SH-SY5Y (cell line): Measurements from ENCODE around the gene SCNN1B.

Experiments
- GATA2 ChIP-seq: IDR thresholded peaks from 2 replicates; pipeline ENCODE4 v1.6.1; 2011; ENCODE audit warnings: mild to moderate bottlenecking, low read depth, low read length
- GATA3 ChIP-seq: IDR thresholded peaks from 2 replicates; pipeline ENCODE4 v1.6.1; 2011; ENCODE audit warnings: low read depth, mild to moderate bottlenecking, low read length, moderate library complexity

DNA sequence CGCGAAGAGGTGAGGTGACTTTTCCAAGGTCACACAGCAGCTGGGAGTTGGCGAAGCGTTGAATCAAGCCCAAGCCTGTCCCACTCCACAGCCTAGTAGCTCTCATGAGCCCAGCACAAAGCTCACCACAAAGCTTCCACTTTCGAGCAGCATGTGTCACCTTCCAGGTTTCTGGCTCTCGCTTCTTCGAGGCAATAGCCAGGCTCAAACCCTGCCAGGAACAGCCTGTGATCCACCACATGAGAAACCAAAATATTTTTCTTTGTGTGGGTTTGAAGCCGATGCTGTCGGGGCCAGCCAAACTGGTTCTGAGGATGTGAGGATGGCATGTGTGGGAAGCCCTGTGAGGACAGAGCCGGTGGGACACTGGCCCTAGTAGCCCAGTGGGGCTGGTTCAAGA is 82.8 kb downstream of the SCNN1B start:
- TF ChIP-seq GATA2 (no peak), GATA3 (no peak)
